B cell (primary cell): ENCODE measurements around the gene FNDC10. TPM values are rescaled to one million over a fixed set of nuclear protein-coding genes. Genes with fewer than 3 reads are reported as not detected.

Experiments used
- ATAC-seq: fragments of 200-7000 bp; cut with Tn5 transposase; one replicate; pipeline ENCODE4 v1.10.0; 2021; ENCODE audit warnings: low read depth, mild to moderate bottlenecking, moderate number of reproducible peaks, moderate library complexity
- CTCF ChIA-PET: fragments of 350-600 bp; sonication (Branson Sonifier 250); formaldehyde crosslinking; loops from one replicate; lab custom pipeline; 2021; ENCODE audit warnings: antibody characterized with exemption, inconsistent platforms; lab: Charles Lee
- POLR2A ChIA-PET: fragments of 350-600 bp; sonication (Branson Sonifier 250); formaldehyde crosslinking; loops from one replicate; lab custom pipeline; 2021; ENCODE audit warnings: antibody characterized with exemption; lab: Charles Lee
- DNase-seq: peaks from one replicate; pipeline ENCODE4 v3.0.0; 2013
- H2AFZ ChIP-seq: 2 replicates; pipeline ENCODE4 v1.6.1; 2012; ENCODE audit warnings: mild to moderate bottlenecking, low read depth, low read length; ENCODE audit not compliant: insufficient read depth, poor library complexity, severe bottlenecking
- H3K27ac ChIP-seq, 2 donors: 1 replicate in 1 of 2; 2 replicates in 1 of 2; pipeline ENCODE4 v1.5.1; 2012 to 2013; ENCODE audit warnings: low read length in 2 of 2, mild to moderate bottlenecking in 2 of 2, moderate library complexity in 1 of 2
- H3K27me3 ChIP-seq, 4 experiments: fragments of 200-600 bp in 1 of 4; sonication (generic) in 1 of 4; replicated peaks in 1 of 4; 1 replicate in 2 of 4; 2 replicates in 2 of 4; pipeline versions ENCODE4 v1.6.1 to v1.7.0; 2013 to 2016; ENCODE audit warnings: low read length in 3 of 4, mild to moderate bottlenecking in 2 of 4, mixed read lengths in 1 of 4, moderate library complexity in 1 of 4; ENCODE audit not compliant: insufficient read depth in 4 of 4, control insufficient read depth in 3 of 4; ENCODE audit errors: control extremely low read depth in 1 of 4
- H3K36me3 ChIP-seq, 2 experiments: replicated peaks in 1 of 2; 1 replicate in 1 of 2; 2 replicates in 1 of 2; pipeline versions ENCODE4 v1.6.1 to v1.7.1; 2013; ENCODE audit warnings: low read length in 1 of 2; ENCODE audit not compliant: insufficient read depth in 2 of 2, control insufficient read depth in 1 of 2; ENCODE audit errors: control extremely low read depth in 1 of 2, extremely low read depth in 1 of 2
- H3K4me1 ChIP-seq, 2 donors: fragments of 200-600 bp in 1 of 2; sonication (generic) in 1 of 2; 1 replicate in 1 of 2; 2 replicates in 1 of 2; pipeline versions ENCODE4 v1.5.1 to v1.6.1; 2013 to 2017; ENCODE audit warnings: low read length in 2 of 2; ENCODE audit not compliant: control insufficient read depth in 2 of 2, insufficient read depth in 2 of 2
- H3K4me2 ChIP-seq: replicated peaks from 2 replicates; pipeline ENCODE3; 2012; ENCODE audit warnings: mild to moderate bottlenecking, low read depth, low read length; ENCODE audit not compliant: poor library complexity, severe bottlenecking
- H3K4me3 ChIP-seq, 5 experiments: fragments of 200-600 bp in 1 of 5; sonication (generic) in 1 of 5; 1 replicate in 3 of 5; 2 replicates in 2 of 5; pipeline versions ENCODE4 v1.5.1 to v1.7.0; 2011 to 2016; ENCODE audit warnings: low read length in 4 of 5, mild to moderate bottlenecking in 4 of 5, low read depth in 2 of 5, control low read depth in 1 of 5, moderate library complexity in 1 of 5; ENCODE audit not compliant: insufficient read depth in 1 of 5; ENCODE audit errors: control extremely low read depth in 1 of 5, extremely low read depth in 1 of 5
- H3K79me2 ChIP-seq: fragments of 200-600 bp; sonication (generic); one replicate; pipeline ENCODE4 v1.6.0; 2016; ENCODE audit warnings: low read length; ENCODE audit not compliant: control insufficient read depth, insufficient read depth
- H3K9ac ChIP-seq: fragments of 200-600 bp; sonication (generic); 2 replicates; pipeline ENCODE4 v1.6.1; 2017; ENCODE audit warnings: mild to moderate bottlenecking, low read length, moderate library complexity
- H3K9me3 ChIP-seq, 3 donors: one replicate each; pipeline versions ENCODE4 v1.6.1 to v1.7.1; 2013; ENCODE audit warnings: low read length in 2 of 3; ENCODE audit not compliant: control insufficient read depth in 2 of 3, insufficient read depth in 1 of 3; ENCODE audit errors: control extremely low read depth in 1 of 3
- H4K20me1 ChIP-seq: 2 replicates; pipeline ENCODE4 v1.6.0; 2012; ENCODE audit warnings: mild to moderate bottlenecking, low read length; ENCODE audit not compliant: insufficient read depth, control insufficient read depth, poor library complexity, severe bottlenecking
- H3K27ac Mint-ChIP-seq: one replicate; pipeline ENCODE4 v1.8.0; 2021; ENCODE audit warnings: mixed read lengths
- H3K27me3 Mint-ChIP-seq: one replicate; pipeline ENCODE4 v1.8.0; 2021; ENCODE audit warnings: mixed read lengths
- H3K4me1 Mint-ChIP-seq: one replicate; pipeline ENCODE4 v1.8.0; 2021; ENCODE audit warnings: mixed read lengths
- H3K4me3 Mint-ChIP-seq: one replicate; pipeline ENCODE4 v1.8.0; 2021; ENCODE audit warnings: mixed read lengths
- H3K9me3 Mint-ChIP-seq: one replicate; pipeline ENCODE4 v1.8.0; 2022; ENCODE audit warnings: mixed read lengths; ENCODE audit not compliant: insufficient read depth
- EZH2 ChIP-seq: IDR thresholded peaks from 2 replicates; pipeline ENCODE4 v1.6.1; 2012; ENCODE audit warnings: borderline replicate concordance, low read depth, mild to moderate bottlenecking, moderate library complexity, low read length; ENCODE audit not compliant: insufficient read depth, poor library complexity, severe bottlenecking
- WGBS: methylation state at CpG from one replicate; pipeline ENCODE4 v1.1.5; 2013; ENCODE audit warnings: missing lambda C conversion rate; ENCODE audit not compliant: insufficient coverage; 5-methylcytosine and 5-hydroxymethylcytosine counted together
- intact Hi-C: fragments of 100-400 bp; cut with micrococcal nuclease; formaldehyde crosslinking; loops from one replicate; pipeline ENCODE4 v1.10.0; 2022
- polyA plus RNA-seq: library from polyadenylated mRNA; depleted of rRNA; stranded (reverse); fragments of >200 nt; gene quantifications from 2 replicates; pipeline ENCODE4 v1.2.3, GENCODE V29; 2012
- total RNA-seq, 2 donors: library from RNA; stranded (reverse); fragments of 120-200 nt in 1 of 2; gene quantifications; 1 replicate in 1 of 2; 2 replicates in 1 of 2; pipeline versions ENCODE4 v1.2.3 to v1.2.4, GENCODE V29; 2013 to 2022
- TF ChIP-seq, protein P1 (sequence below): fragments of 200-600 bp; IDR thresholded peaks from one replicate; pipeline ENCODE4 v1.8.0; 2022; ENCODE audit warnings: antibody characterized with exemption, mild to moderate bottlenecking

FNDC10 gene
- total and polyA plus RNA-seq, 2 donors (not counting 1 experiment from before 2014, with no cell fraction given), result 1.4 TPM

- ATAC-seq (no peak), DNase-seq (no peak)
- Histone ChIP-seq H3K79me2 (no peaks in the 10 kb centered on the region), H3K9ac (no peak overlapping the region), H3K4me3 (no peak overlapping the region), H3K4me1 (peaks cover 19 to 26% of the 10 kb centered on the region in 2 donors), H3K9me3 (no peaks in the 10 kb centered on the region), H3K36me3 (no peaks in the 10 kb centered on the region), H4K20me1 (no peaks in the 10 kb centered on the region), H3K27me3 (peaks cover 0 to 2% (median 0%) of the 10 kb centered on the region in 4 experiments), H3K27ac (no peak overlapping the region), H3K4me2 (no peak overlapping the region), H2AFZ (no peak overlapping the region)
- Mint-ChIP-seq H3K4me3 (no peak overlapping the region), H3K4me1 (peaks cover 26% of the 10 kb centered on the region), H3K27ac (no peak overlapping the region), H3K27me3 (no peaks in the 10 kb centered on the region), H3K9me3 (no peaks in the 10 kb centered on the region)
- CTCF ChIA-PET, result interaction anchor here (0.8 kb wide), 1 partner anchor 9 kb away, joined by 3 read pairs; the partner anchor contains the start of gene MIB2
- 98% methylated on average over 13 of the region's 13 CpGs for WGBS
- POLR2A ChIA-PET, result interaction anchor here (1.0 kb wide), 1 partner anchor 24 kb away, joined by 6 read pairs; no protein-coding TSS in a partner anchor
- no peak for TF ChIP-seq EZH2
- TF ChIP-seq, protein P1, sequence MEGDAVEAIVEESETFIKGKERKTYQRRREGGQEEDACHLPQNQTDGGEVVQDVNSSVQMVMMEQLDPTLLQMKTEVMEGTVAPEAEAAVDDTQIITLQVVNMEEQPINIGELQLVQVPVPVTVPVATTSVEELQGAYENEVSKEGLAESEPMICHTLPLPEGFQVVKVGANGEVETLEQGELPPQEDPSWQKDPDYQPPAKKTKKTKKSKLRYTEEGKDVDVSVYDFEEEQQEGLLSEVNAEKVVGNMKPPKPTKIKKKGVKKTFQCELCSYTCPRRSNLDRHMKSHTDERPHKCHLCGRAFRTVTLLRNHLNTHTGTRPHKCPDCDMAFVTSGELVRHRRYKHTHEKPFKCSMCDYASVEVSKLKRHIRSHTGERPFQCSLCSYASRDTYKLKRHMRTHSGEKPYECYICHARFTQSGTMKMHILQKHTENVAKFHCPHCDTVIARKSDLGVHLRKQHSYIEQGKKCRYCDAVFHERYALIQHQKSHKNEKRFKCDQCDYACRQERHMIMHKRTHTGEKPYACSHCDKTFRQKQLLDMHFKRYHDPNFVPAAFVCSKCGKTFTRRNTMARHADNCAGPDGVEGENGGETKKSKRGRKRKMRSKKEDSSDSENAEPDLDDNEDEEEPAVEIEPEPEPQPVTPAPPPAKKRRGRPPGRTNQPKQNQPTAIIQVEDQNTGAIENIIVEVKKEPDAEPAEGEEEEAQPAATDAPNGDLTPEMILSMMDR, result no peak
- intact Hi-C loops, result no loop called here
Measured at GRCh38 chr1:1606232-1606631, 6.3 kb upstream of the FNDC10 start.

GRCh38 chr1:1605724-1606123 is 5.8 kb upstream of the FNDC10 start:
- Histone ChIP-seq H3K4me2 (no peak overlapping the region), H3K36me3 (no peaks in the 10 kb centered on the region), H3K9ac (no peak overlapping the region), H3K79me2 (no peaks in the 10 kb centered on the region), H2AFZ (no peak overlapping the region), H3K27ac (no peak overlapping the region), H3K9me3 (no peaks in the 10 kb centered on the region), H3K27me3 (peaks cover 0 to 7% (median 2%) of the 10 kb centered on the region in 4 experiments), H4K20me1 (no peaks in the 10 kb centered on the region), H3K4me1 (peaks cover 19 to 28% of the 10 kb centered on the region in 2 donors), H3K4me3 (no peak overlapping the region)
- ChIA-PET POLR2A (no interaction called here), CTCF (no interaction called here)
- no peak for TF ChIP-seq EZH2
- TF ChIP-seq, protein P1, result no peak
- Mint-ChIP-seq H3K27me3 (no peaks in the 10 kb centered on the region), H3K27ac (no peak overlapping the region), H3K4me1 (peaks cover 28% of the 10 kb centered on the region), H3K4me3 (no peak overlapping the region), H3K9me3 (no peaks in the 10 kb centered on the region)
- intact Hi-C loops, result no loop called here
- DNase-seq (no peak), ATAC-seq (no peak)
- WGBS, result 93% methylated on average over 17 of the region's 17 CpGs
